ENCODE results near the gene ASB5. TPM values are rescaled to one million over a fixed set of nuclear protein-coding genes. Genes with fewer than 3 reads are reported as not detected.

ASB5 gene
- total RNA-seq, 6 experiments from 2014 or later: 0.19 to 0.23 TPM; not detected in 4

GRCh38 chr4:176270669-176271068 is 1.6 kb upstream of the ASB5 start:
- ATAC-seq (no peak), DNase-seq (no peak)
- Histone ChIP-seq H3K4me1 (no peaks in the 10 kb centered on the region), H3K4me3 (no peak overlapping the region), H3K9me3 (no peaks in the 10 kb centered on the region), H3K36me3 (no peaks in the 10 kb centered on the region), H3K27ac (no peak overlapping the region), H3K27me3 (no peaks in the 10 kb centered on the region)
- 70% methylated on average over 5 of the region's 5 CpGs for WGBS (ENCODE audit: insufficient coverage, low coverage, low lambda C conversion rate, missing lambda C conversion rate)
- no peak for TF ChIP-seq CTCF (IDR thresholded peaks at IDR 0.05)
- no peak for TF ChIP-seq POLR2A (IDR thresholded peaks at IDR 0.05)
- intact Hi-C loops (cut with DNase I): no loop called here

- Histone ChIP-seq H3K36me3 (no peaks in the 10 kb centered on the region), H3K4me3 (no peak overlapping the region), H3K27me3 (no peaks in the 10 kb centered on the region), H3K27ac (no peak overlapping the region), H3K9me3 (no peaks in the 10 kb centered on the region), H3K4me1 (no peaks in the 10 kb centered on the region)
- no peak for ATAC-seq
- WGBS (ENCODE audit: insufficient coverage, low coverage, low lambda C conversion rate, missing lambda C conversion rate): 92% methylated on average over 2 of the region's 2 CpGs
- TF ChIP-seq CTCF (IDR thresholded peaks at IDR 0.05) (no peak), POLR2A (IDR thresholded peaks at IDR 0.05) (no peak)
- intact Hi-C loops (cut with DNase I): no loop called here
- no peak for DNase-seq
These were observed 3.0 kb downstream of the ASB5 start for GRCh38 chr4:176266026-176266425.

GRCh38 chr4:176262243-176262642 is 6.8 kb downstream of the ASB5 start:
- ATAC-seq (no peak), DNase-seq (no peak)
- intact Hi-C loops (cut with DNase I): no loop called here
- Histone ChIP-seq H3K27me3 (no peaks in the 10 kb centered on the region), H3K36me3 (no peaks in the 10 kb centered on the region), H3K27ac (no peak overlapping the region), H3K4me3 (no peak overlapping the region), H3K9me3 (no peaks in the 10 kb centered on the region), H3K4me1 (no peaks in the 10 kb centered on the region)
- no peak for TF ChIP-seq POLR2A (IDR thresholded peaks at IDR 0.05)
- TF ChIP-seq CTCF (IDR thresholded peaks at IDR 0.05): no peak

GRCh38 chr4:176261481-176261880 is 7.5 kb downstream of the ASB5 start:
- no peaks in the 10 kb centered on the region for H3K4me1 ChIP-seq
- H3K27me3 ChIP-seq: no peaks in the 10 kb centered on the region
- H3K9me3 ChIP-seq: no peaks in the 10 kb centered on the region
- H3K27ac ChIP-seq: no peak overlapping the region
- no peak overlapping the region for H3K4me3 ChIP-seq
- TF ChIP-seq POLR2A (IDR thresholded peaks at IDR 0.05): no peak
- TF ChIP-seq CTCF (IDR thresholded peaks at IDR 0.05): no peak
- ATAC-seq (no peak), DNase-seq (no peak)
- WGBS (ENCODE audit: insufficient coverage, low coverage, low lambda C conversion rate, missing lambda C conversion rate): 77% methylated on average over 3 of the region's 3 CpGs
- intact Hi-C loops (cut with DNase I): no loop called here
- no peaks in the 10 kb centered on the region for H3K36me3 ChIP-seq

- DNase-seq (no peak), ATAC-seq (no peak)
- Histone ChIP-seq H3K27me3 (no peaks in the 10 kb centered on the region), H3K27ac (no peak overlapping the region), H3K36me3 (no peaks in the 10 kb centered on the region), H3K4me3 (no peak overlapping the region), H3K9me3 (no peaks in the 10 kb centered on the region), H3K4me1 (no peaks in the 10 kb centered on the region)
- intact Hi-C loops (cut with DNase I): no loop called here
- WGBS (ENCODE audit: insufficient coverage, low coverage, low lambda C conversion rate, missing lambda C conversion rate): 71% methylated on average over 3 of the region's 3 CpGs
- TF ChIP-seq CTCF (IDR thresholded peaks at IDR 0.05) (no peak), POLR2A (IDR thresholded peaks at IDR 0.05) (no peak)
These were observed 8.0 kb downstream of the ASB5 start for GRCh38 chr4:176261018-176261417.
